ENCODE data around the gene ARMC9.

Gene ARMC9

GRCh38 chr2:231415029-231415428 is 216.6 kb downstream of the ARMC9 start:
- no peak for DNase-seq (ENCODE audit: low spot score)

GRCh38 chr2:231418820-231419640 is 220.6 kb downstream of the ARMC9 start:
- DNase-seq (ENCODE audit: low spot score), result no peak

GRCh38 chr2:231421051-231421580 is 222.7 kb downstream of the ARMC9 start:
- DNase-seq (ENCODE audit: low spot score), result no peak

- no peak for DNase-seq (ENCODE audit: low spot score)
These were observed 223.6 kb downstream of the ARMC9 start for GRCh38 chr2:231422056-231422455.

GRCh38 chr2:231423176-231423575 is 224.7 kb downstream of the ARMC9 start:
- no peak for DNase-seq (ENCODE audit: low spot score)

Data from germinal center (tissue), 1 donor.